ENCODE data around the gene OTOG. TPM values are rescaled to one million over a fixed set of nuclear protein-coding genes. Genes with fewer than 3 reads are reported as not detected.

The OTOG gene
- total and polyA plus RNA-seq, 2 of the 8 experiments (the other 6 are each of a cell fraction or from before 2014, with no cell fraction given) = 0.41 to 1.5 TPM

DNA sequence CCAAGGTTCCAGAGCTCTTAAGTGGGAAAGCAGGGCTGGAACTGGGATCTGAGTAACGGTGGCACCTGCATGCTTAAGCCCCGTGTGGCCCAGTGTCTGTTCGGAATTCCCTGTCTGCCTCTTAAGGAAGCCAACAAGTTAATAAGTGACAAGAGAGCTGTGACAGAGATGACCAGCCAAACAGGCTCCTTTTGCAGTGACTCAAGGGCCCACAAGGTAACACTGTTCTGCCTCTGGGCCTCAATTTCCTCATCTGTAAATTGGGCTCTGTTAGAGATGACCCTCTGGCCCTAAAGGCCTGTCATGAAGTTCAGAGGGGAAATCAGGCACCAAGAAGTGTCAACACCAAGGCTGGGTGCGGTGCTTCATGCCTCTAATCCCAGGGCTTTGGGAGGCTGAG is 21.5 kb upstream of the OTOG start (continued):
- no peak for TF ChIP-seq SP2 (IDR thresholded peaks at IDR 0.05; ENCODE audit: low read length)
- TF ChIP-seq CTBP2 (IDR thresholded peaks at IDR 0.05; ENCODE audit: borderline replicate concordance, insufficient read depth, insufficient read length, low read length) = no peak
- TF ChIP-seq NANOG (IDR thresholded peaks at IDR 0.05; ENCODE audit: insufficient read depth, low read depth, low read length, poor library complexity, severe bottlenecking) = no peak
